ENCODE data around the gene RHOV.

DNA sequence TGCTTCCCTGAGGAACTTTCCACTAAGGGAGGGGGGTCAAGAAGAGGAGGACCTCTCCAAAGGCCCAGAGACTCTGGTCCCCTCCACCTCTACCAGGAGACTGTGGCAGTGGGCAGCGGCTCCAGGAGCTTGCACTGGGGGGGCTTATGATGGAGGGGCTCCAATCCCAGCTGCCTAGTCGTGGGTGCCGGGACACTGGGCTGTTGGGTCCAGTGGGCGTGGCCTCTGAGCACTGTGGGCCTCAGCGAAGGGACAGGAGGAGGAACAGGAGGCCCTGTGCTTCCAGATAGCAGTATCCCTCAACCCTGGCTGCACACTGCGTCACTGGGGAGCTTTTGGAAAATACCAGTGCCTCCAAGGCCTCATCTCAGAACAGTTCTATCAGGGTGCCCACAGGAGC, 41.6 kb upstream of the RHOV start:
- TF ChIP-seq, protein P1, sequence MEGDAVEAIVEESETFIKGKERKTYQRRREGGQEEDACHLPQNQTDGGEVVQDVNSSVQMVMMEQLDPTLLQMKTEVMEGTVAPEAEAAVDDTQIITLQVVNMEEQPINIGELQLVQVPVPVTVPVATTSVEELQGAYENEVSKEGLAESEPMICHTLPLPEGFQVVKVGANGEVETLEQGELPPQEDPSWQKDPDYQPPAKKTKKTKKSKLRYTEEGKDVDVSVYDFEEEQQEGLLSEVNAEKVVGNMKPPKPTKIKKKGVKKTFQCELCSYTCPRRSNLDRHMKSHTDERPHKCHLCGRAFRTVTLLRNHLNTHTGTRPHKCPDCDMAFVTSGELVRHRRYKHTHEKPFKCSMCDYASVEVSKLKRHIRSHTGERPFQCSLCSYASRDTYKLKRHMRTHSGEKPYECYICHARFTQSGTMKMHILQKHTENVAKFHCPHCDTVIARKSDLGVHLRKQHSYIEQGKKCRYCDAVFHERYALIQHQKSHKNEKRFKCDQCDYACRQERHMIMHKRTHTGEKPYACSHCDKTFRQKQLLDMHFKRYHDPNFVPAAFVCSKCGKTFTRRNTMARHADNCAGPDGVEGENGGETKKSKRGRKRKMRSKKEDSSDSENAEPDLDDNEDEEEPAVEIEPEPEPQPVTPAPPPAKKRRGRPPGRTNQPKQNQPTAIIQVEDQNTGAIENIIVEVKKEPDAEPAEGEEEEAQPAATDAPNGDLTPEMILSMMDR (IDR thresholded peaks at IDR 0.05; ENCODE audit: insufficient read depth, low read depth, low read length), result no peak
- no peak for TF ChIP-seq EZH2 (IDR thresholded peaks at IDR 0.05; ENCODE audit: insufficient read depth, low read length)

Measured in astrocyte (in vitro differentiated cells and primary cell).